Activated gamma-delta T cell (primary cell): ENCODE data around the gene LONP2.
A peak's percentile ranks its signal among the peaks of the same experiment; 100 is the strongest.
"Not testable (repeated sequence)": the region's sequence is repeated elsewhere in the genome, so short reads cannot be mapped to it uniquely, and the experiment has no call there.

ENCODE experiments used
- DNase-seq: peaks from one replicate; lab custom pipeline; 2025; lab: John Stamatoyannopoulos, UW

The LONP2 gene

GRCh38 chr16:48366165-48367093 is 122.3 kb downstream of the LONP2 start:
- no peak for DNase-seq

GRCh38 chr16:48367441-48368049 is 123.4 kb downstream of the LONP2 start:
- DNase-seq = no peak

GRCh38 chr16:48369765-48370164 is 125.7 kb downstream of the LONP2 start:
- no peak for DNase-seq

DNA sequence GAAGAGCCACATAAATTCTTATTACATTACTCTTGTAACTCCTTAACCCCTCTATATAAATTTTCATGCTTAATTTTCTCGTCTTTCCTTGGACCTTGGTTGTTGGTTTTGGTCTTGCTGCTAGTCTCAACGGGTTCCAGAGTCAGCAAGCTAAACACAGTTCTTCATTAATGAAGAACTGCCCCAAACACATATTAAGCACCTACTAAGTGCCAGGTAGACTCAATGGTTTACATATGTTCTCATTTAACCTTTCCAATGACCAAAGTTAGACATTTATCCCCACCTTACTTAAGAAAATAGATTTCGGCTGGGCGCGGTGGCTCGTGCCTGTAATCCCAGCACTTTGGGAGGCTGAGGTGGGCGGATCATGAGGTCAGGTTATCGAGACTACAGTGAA is 126.1 kb downstream of the LONP2 start:
- no peak for DNase-seq

DNA sequence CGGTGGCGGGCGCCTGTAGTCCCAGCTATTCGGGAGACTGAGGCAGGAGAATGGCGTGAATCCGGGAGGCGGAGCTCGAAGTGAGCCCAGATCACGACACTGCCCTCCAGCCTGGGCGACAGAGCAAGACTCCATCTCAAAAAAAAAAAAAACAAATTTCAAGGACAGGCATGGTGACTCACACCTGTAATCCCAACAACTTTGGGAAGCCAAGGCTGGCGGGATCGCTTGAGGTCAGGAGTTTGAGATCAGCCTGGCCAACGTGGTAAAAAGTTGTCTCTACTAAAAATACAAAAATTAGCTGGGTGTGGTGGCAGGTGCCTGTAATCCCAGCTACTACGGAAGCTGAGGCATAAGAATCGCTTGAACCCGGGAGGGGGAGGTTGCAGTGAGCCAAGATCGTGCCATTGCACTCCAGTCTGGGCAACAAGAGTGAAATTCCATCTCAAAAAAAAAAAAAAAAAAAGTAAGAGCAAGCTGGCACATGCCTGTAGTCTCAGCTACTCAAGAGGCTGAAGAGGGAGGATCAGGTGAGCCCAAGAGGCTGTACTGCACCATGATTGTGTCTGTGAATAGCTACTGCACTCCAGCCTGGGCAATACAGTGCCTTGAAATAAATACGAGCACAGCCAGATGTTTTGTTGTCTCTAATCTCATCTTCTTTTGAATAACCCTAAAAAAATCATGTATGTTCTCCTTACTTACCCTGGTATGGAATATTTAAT is 126.7 kb downstream of the LONP2 start:
- DNase-seq = not testable (repeated sequence)

DNA sequence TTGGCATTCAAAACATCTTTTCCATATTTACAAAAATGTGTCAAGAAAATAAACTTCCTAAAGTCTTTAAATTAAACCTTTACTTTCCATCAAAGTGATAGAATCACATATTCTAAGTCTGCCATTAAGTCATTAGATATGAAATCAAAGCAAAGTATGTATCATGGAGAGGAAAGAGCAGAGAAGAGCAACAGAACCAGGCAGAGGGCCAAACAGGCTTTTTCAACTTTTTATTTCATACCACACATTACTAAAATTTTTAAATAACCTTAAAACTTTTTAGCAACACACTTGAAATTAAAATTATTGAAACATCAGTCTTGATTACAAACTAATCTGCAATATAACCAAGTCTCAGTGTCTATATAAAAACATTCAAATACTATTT is 127.3 kb downstream of the LONP2 start:
- no peak for DNase-seq

GRCh38 chr16:48372744-48373143 is 128.6 kb downstream of the LONP2 start:
- no peak for DNase-seq

GRCh38 chr16:48373258-48374029 is 129.3 kb downstream of the LONP2 start:
- no peak for DNase-seq

GRCh38 chr16:48374255-48374654 is 130.2 kb downstream of the LONP2 start:
- no peak for DNase-seq

GRCh38 chr16:48377301-48377700 is 133.2 kb downstream of the LONP2 start:
- not testable (repeated sequence) for DNase-seq

DNA sequence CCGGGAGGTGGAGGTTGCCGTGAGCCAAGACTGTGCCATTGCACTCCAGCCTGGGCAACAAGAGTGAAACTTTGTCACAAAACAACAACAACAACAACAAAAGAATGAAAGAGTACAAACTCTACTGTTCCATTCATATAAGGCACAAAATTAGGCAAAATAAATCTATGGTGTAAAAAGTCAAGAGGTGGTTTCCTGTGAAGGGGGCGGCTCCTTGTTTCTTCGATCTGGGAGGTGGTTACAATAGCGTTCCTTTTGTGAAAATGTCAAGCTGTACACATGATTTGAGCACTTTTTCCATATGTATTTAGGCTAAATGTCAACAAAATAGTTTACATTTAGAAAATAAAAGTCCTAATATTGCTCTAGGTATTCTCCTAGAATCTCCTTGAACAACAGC is 134.2 kb downstream of the LONP2 start:
- no peak for DNase-seq

- DNase-seq = no peak
Observed at GRCh38 chr16:48378836-48379235, 134.7 kb downstream of the LONP2 start.

DNA sequence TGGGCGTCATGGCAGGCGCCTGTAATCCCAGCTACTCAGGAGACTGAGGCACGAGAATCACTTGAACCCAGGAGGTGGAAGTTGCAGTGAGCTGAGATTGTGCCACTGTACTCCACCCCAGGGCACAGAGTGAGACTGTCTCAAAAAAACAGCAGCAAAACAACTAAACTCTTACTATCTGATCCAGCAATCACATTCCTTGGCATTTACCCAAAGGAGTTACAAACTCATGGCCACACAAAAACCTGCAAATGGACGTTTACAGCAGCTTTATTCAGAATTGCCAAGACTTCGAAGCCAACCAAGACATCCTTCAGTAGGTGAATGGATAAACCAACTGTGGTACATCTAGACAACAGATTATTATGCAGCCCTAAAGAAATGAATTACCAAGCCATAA is 137.1 kb downstream of the LONP2 start:
- DNase-seq = no peak

- DNase-seq = no peak
Observed at GRCh38 chr16:48382131-48382530, 138.0 kb downstream of the LONP2 start.

- DNase-seq = no peak
Observed at GRCh38 chr16:48383009-48383876, 139.1 kb downstream of the LONP2 start.

GRCh38 chr16:48383877-48384519 is 139.9 kb downstream of the LONP2 start:
- DNase-seq = no peak

DNA sequence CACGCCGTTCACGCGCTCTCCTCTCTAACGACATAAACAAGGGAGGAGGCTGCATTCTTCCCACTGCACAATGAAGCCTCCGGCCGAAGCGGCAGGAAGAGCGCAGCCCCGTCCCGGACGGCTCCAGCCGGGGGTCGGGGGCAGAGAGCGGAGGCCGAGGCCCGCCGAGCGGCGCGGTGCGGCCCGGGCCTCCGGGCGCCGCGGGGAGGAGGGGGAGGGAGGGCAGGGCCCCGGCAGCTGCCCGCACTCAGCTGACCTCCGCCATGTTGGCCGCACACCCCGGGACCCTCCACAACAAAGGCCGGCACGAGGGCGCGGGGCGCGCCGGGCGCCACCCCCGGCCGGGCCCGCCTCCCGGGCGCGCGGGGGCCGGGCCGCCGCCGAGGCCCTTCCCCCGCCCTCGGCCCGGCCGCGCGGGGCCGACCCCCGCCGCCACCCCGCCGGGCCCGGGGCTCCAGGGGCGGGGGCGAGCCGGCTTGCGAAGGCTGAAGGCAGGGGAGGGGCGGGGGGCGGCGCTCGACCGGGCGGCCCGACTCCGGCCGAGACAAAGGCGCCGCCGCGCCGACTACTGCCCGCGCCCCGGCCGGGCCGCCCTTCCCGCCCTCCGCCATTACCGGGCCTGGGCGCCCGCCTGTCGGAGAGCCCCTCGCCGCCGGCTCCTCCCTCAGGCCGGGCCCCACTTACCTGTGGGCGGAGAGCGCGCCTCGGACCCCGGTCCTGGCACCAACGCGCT is 140.6 kb downstream of the LONP2 start:
- peak; percentile 34 for DNase-seq

- peak; percentile 83 for DNase-seq
Observed at GRCh38 chr16:48385253-48386150, 141.4 kb downstream of the LONP2 start, which contains the start of gene SIAH1. Gene SIAH1, minus strand, starts transcription at chr16:48385413. Its CDS starts 22,985 bp downstream, at chr16:48362428.
